Keratinocyte (primary cell): ENCODE data around the gene ECHS1. TPM values are rescaled to one million over a fixed set of nuclear protein-coding genes. Genes with fewer than 3 reads are reported as not detected.

Experiments
- DNase-seq: peaks from one replicate; pipeline ENCODE4 v3.0.0-alpha.2; 2011; ENCODE audit warnings: low read depth, missing footprints, low spot score
- FAIRE-seq: peaks from 2 replicates; lab custom pipeline; 2011; peaks lifted over from hg19 to GRCh38; lab: Jason Lieb, UNC
- H2AFZ ChIP-seq: 2 replicates; pipeline ENCODE4 v1.6.0; 2012; ENCODE audit warnings: low read length, control low read depth, inconsistent platforms; ENCODE audit not compliant: control insufficient read depth
- H3K27ac ChIP-seq: 2 replicates; pipeline ENCODE4 v1.5.1; 2011; ENCODE audit warnings: low read length; ENCODE audit not compliant: control insufficient read depth, insufficient read depth
- H3K27me3 ChIP-seq: 3 replicates; pipeline ENCODE4 v1.6.0; 2011; ENCODE audit warnings: low read length; ENCODE audit not compliant: control insufficient read depth, insufficient read depth; ENCODE audit errors: extremely low read depth
- H3K36me3 ChIP-seq, 2 experiments: 2 replicates in 1 of 2; 3 replicates in 1 of 2; pipeline ENCODE4 v1.5.1; 2011; ENCODE audit warnings: low read length in 2 of 2, mild to moderate bottlenecking in 1 of 2; ENCODE audit not compliant: control insufficient read depth in 2 of 2, insufficient read depth in 2 of 2; ENCODE audit errors: extremely low read depth in 1 of 2
- H3K4me1 ChIP-seq: 3 replicates; pipeline ENCODE4 v1.5.1; 2011; ENCODE audit warnings: low read length; ENCODE audit not compliant: control insufficient read depth, insufficient read depth; ENCODE audit errors: extremely low read depth
- H3K4me2 ChIP-seq: 3 replicates; pipeline ENCODE4 v1.6.0; 2011; ENCODE audit warnings: low read depth, low read length; ENCODE audit not compliant: control insufficient read depth, insufficient read depth; ENCODE audit errors: extremely low read depth
- H3K4me3 ChIP-seq, 3 experiments: fragments of 200-600 bp in 1 of 3; sonication (generic) in 1 of 3; 2 replicates in 2 of 3; 3 replicates in 1 of 3; pipeline ENCODE4 v1.5.1; 2011 to 2016; ENCODE audit warnings: low read length in 3 of 3, mild to moderate bottlenecking in 3 of 3, control low read depth in 2 of 3, inconsistent platforms in 1 of 3, low read depth in 1 of 3, mixed read lengths in 1 of 3, mixed run types in 1 of 3, moderate library complexity in 1 of 3; ENCODE audit not compliant: control insufficient read depth in 2 of 3, insufficient read depth in 2 of 3; ENCODE audit errors: extremely low read depth in 1 of 3
- H3K79me2 ChIP-seq: 2 replicates; pipeline ENCODE4 v1.6.0; 2012; ENCODE audit warnings: low read length; ENCODE audit not compliant: control insufficient read depth, insufficient read depth
- H3K9ac ChIP-seq: 3 replicates; pipeline ENCODE4 v1.6.0; 2011; ENCODE audit warnings: low read length; ENCODE audit not compliant: control insufficient read depth, insufficient read depth; ENCODE audit errors: extremely low read depth
- H3K9me1 ChIP-seq: 3 replicates; pipeline ENCODE4 v1.6.0; 2011; ENCODE audit warnings: low read length; ENCODE audit not compliant: control insufficient read depth, insufficient read depth; ENCODE audit errors: extremely low read depth
- H3K9me3 ChIP-seq: 2 replicates; pipeline ENCODE4 v1.5.1; 2012; ENCODE audit warnings: low read depth, low read length; ENCODE audit not compliant: control insufficient read depth
- H4K20me1 ChIP-seq: 3 replicates; pipeline ENCODE4 v1.6.0; 2011; ENCODE audit warnings: low read length; ENCODE audit not compliant: control insufficient read depth, insufficient read depth; ENCODE audit errors: extremely low read depth
- CTCF ChIP-seq, 3 experiments: IDR thresholded peaks in 1 of 3; conservative IDR thresholded peaks in 1 of 3; optimal IDR thresholded peaks in 1 of 3; 2 replicates in 2 of 3; 3 replicates in 1 of 3; pipeline versions ENCODE3 to v1.5.1; 2011; ENCODE audit warnings: low read length in 3 of 3, mild to moderate bottlenecking in 3 of 3, moderate library complexity in 2 of 3, control low read depth in 1 of 3, inconsistent platforms in 1 of 3; ENCODE audit not compliant: insufficient read depth in 2 of 3; ENCODE audit errors: extremely low read depth in 1 of 3
- EZH2 ChIP-seq: IDR thresholded peaks from one replicate; pipeline ENCODE4 v1.6.1; 2012; ENCODE audit warnings: inconsistent platforms, mild to moderate bottlenecking, low read length, moderate library complexity
- dilution Hi-C: fragments of 300-500 bp; cut with MboI; formaldehyde crosslinking; loops from one replicate; pipeline ENCODE4 v1.7.0; 2020; ENCODE audit warnings: low sequenced_read_pairs; ENCODE audit not compliant: extremely low pct_ligation_motif_present
- polyA plus RNA-seq, 5 experiments: library from polyadenylated mRNA; depleted of rRNA in 3 of 5; stranded (reverse) in 3 of 5; stranded (forward) in 1 of 5; unstranded in 1 of 5; fragments of >200 nt; gene quantifications; 1 replicate in 1 of 5; 2 replicates in 3 of 5; 3 replicates in 1 of 5; pipeline versions ENCODE4 v1.2.1 to v1.2.3, GENCODE V29; 2011 to 2012; ENCODE audit warnings: missing spikeins in 2 of 5, low read depth in 1 of 5, low replicate concordance in 1 of 5

The ECHS1 gene
- polyA plus RNA-seq, 1 donor (not counting 4 experiments of a cell fraction or from before 2014, with no cell fraction given), result 27.1 TPM

- H3K36me3 ChIP-seq, result no peaks in the 10 kb centered on the region
- H3K4me2 ChIP-seq, result no peak overlapping the region
- FAIRE-seq (no peak), DNase-seq (no peak)
- no peaks in the 10 kb centered on the region for H3K79me2 ChIP-seq
- H4K20me1 ChIP-seq, result no peaks in the 10 kb centered on the region
- no peak overlapping the region for H3K27ac ChIP-seq
- no peak overlapping the region for H3K4me3 ChIP-seq
- H3K9me1 ChIP-seq, result no peaks in the 10 kb centered on the region
- dilution Hi-C loops, result no loop called here
- H3K9me3 ChIP-seq, result no peaks in the 10 kb centered on the region
- no peak overlapping the region for H2AFZ ChIP-seq
- TF ChIP-seq CTCF (optimal IDR thresholded peaks at IDR 0.05 in 1 of 3, IDR thresholded peaks at IDR 0.05 in 1 of 3, conservative IDR thresholded peaks at IDR 0.05 in 1 of 3; ENCODE audit: extremely low read depth in 1 of 3, insufficient read depth in 2 of 3, low read length in 3 of 3), result no peak
- no peak for TF ChIP-seq EZH2
- H3K27me3 ChIP-seq, result peaks cover 56% of the 10 kb centered on the region
- H3K9ac ChIP-seq, result no peak overlapping the region
- no peaks in the 10 kb centered on the region for H3K4me1 ChIP-seq
Measured at GRCh38 chr10:133336118-133336576, 37.0 kb downstream of the ECHS1 start.

GRCh38 chr10:133335246-133336117 lies 37.7 kb downstream of the ECHS1 start:
- peak overlapping the region in 2 of 3 experiments; percentile 32 to 49 for H3K4me3 ChIP-seq
- peaks cover 56% of the 10 kb centered on the region for H3K27me3 ChIP-seq
- no peaks in the 10 kb centered on the region for H4K20me1 ChIP-seq
- H2AFZ ChIP-seq, result no peak overlapping the region
- H3K9ac ChIP-seq, result peak overlapping the region; percentile 9
- peak overlapping the region; percentile 32 for H3K4me2 ChIP-seq
- no peak for TF ChIP-seq CTCF (optimal IDR thresholded peaks at IDR 0.05 in 1 of 3, IDR thresholded peaks at IDR 0.05 in 1 of 3, conservative IDR thresholded peaks at IDR 0.05 in 1 of 3; ENCODE audit: extremely low read depth in 1 of 3, insufficient read depth in 2 of 3, low read length in 3 of 3)
- peak; percentile 82 for TF ChIP-seq EZH2
- no peaks in the 10 kb centered on the region for H3K36me3 ChIP-seq
- no peaks in the 10 kb centered on the region for H3K9me3 ChIP-seq
- H3K4me1 ChIP-seq, result no peaks in the 10 kb centered on the region
- FAIRE-seq, result no peak
- DNase-seq, result no peak
- dilution Hi-C loops, result no loop called here
- H3K27ac ChIP-seq, result no peak overlapping the region
- H3K79me2 ChIP-seq, result no peaks in the 10 kb centered on the region
- no peaks in the 10 kb centered on the region for H3K9me1 ChIP-seq
